ENCODE data around the gene GSTP1.
"Not testable (repeated sequence)": the region's sequence is repeated elsewhere in the genome, so short reads cannot be mapped to it uniquely, and the experiment has no call there.

DNA sequence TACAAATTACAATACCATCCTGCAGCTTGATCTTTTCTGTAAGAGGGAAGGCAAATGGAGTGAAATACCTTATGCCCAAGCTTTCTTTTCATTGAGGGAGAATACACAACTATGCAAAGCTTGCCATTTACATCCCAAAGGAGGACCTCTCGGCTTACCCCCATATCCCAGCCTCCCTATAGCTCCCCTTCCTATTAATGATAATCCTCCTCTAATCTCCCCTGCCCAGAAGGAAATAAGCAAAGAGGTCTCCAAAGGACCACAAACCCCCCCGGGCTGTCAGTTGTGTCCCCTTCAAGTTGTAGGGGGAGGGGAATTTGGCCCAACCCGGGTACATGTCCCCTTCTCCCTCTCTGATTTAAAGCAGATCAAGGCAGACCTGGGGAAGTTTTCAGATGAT is 38.3 kb downstream of the GSTP1 start:
- not testable (repeated sequence) for TF ChIP-seq CTCF (conservative IDR thresholded peaks at IDR 0.05); ZFX (IDR thresholded peaks at IDR 0.05)

All from C4-2B (cell line).